Superior temporal gyrus (tissue), 1 donor: Measurements from ENCODE around the gene TRAPPC12.
"Not testable (repeated sequence)": the region's sequence is repeated elsewhere in the genome, so short reads cannot be mapped to it uniquely, and the experiment has no call there.

ENCODE experiments used
- DNase-seq: peaks from one replicate; pipeline ENCODE4 v3.0.0-alpha.2; 2016; ENCODE audit errors: extremely low spot score

TRAPPC12 gene

GRCh38 chr2:3505771-3506170 lies 126.3 kb downstream of the TRAPPC12 start:
- no peak for DNase-seq

GRCh38 chr2:3512086-3512485 lies 132.6 kb downstream of the TRAPPC12 start:
- DNase-seq, result no peak

- no peak for DNase-seq
These were observed 133.7 kb downstream of the TRAPPC12 start for GRCh38 chr2:3513026-3513810.

GRCh38 chr2:3515438-3515837 lies 135.9 kb downstream of the TRAPPC12 start:
- DNase-seq, result not testable (repeated sequence)

GRCh38 chr2:3516831-3517230 lies 137.3 kb downstream of the TRAPPC12 start:
- DNase-seq, result no peak

GRCh38 chr2:3517948-3518495 lies 138.5 kb downstream of the TRAPPC12 start:
- DNase-seq, result peak; percentile 22

GRCh38 chr2:3518496-3519254 lies 139.2 kb downstream of the TRAPPC12 start:
- peak; percentile 94 for DNase-seq

- peak; percentile 50 for DNase-seq
These were observed 140.0 kb downstream of the TRAPPC12 start, which contains the start of gene ADI1 for GRCh38 chr2:3519255-3520205. ADI1 (minus strand) TSS chr2:3519531; CDS start chr2:3519487, 44 bp downstream.

GRCh38 chr2:3520591-3520990 lies 141.1 kb downstream of the TRAPPC12 start:
- no peak for DNase-seq

GRCh38 chr2:3522961-3523421 lies 143.5 kb downstream of the TRAPPC12 start:
- DNase-seq, result no peak

- DNase-seq, result no peak
These were observed 144.1 kb downstream of the TRAPPC12 start for GRCh38 chr2:3523551-3524041.

- no peak for DNase-seq
These were observed 147.4 kb downstream of the TRAPPC12 start for GRCh38 chr2:3526871-3527270.

GRCh38 chr2:3527886-3528785 lies 148.6 kb downstream of the TRAPPC12 start:
- no peak for DNase-seq
